C4-2B (cell line): Measurements from ENCODE around the gene C20orf141.

Experiments used
- ZFX ChIP-seq: fragments of 450-650 bp; IDR thresholded peaks from 2 replicates; pipeline ENCODE4 v1.6.1; 2017
- TF ChIP-seq, protein P1 (sequence below): fragments of 450-650 bp; conservative IDR thresholded peaks from 2 replicates; pipeline ENCODE4 v1.5.1; 2017; ENCODE audit warnings: mild to moderate bottlenecking

DNA sequence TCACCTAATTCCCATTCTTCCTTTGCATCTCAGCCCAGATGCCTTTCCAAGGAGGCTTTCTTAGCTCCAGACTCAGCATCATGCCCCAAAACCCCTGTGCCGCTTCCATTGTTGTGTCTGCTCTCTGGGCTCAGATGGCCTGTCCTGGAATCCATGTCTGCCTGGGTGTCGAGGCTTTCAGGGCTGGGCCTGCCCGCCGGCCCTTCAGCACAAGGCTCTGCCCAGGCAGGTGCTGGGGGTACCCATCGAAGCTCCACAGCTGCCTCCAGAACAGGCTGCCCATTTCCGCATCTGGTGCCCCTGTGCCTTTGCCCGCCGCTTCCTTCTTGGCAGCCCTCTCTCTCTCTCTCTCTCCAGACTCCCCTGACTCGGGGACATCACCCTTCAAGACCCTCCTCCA is 15.5 kb upstream of the C20orf141 start:
- TF ChIP-seq, protein P1, sequence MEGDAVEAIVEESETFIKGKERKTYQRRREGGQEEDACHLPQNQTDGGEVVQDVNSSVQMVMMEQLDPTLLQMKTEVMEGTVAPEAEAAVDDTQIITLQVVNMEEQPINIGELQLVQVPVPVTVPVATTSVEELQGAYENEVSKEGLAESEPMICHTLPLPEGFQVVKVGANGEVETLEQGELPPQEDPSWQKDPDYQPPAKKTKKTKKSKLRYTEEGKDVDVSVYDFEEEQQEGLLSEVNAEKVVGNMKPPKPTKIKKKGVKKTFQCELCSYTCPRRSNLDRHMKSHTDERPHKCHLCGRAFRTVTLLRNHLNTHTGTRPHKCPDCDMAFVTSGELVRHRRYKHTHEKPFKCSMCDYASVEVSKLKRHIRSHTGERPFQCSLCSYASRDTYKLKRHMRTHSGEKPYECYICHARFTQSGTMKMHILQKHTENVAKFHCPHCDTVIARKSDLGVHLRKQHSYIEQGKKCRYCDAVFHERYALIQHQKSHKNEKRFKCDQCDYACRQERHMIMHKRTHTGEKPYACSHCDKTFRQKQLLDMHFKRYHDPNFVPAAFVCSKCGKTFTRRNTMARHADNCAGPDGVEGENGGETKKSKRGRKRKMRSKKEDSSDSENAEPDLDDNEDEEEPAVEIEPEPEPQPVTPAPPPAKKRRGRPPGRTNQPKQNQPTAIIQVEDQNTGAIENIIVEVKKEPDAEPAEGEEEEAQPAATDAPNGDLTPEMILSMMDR = no peak
- TF ChIP-seq ZFX = no peak
